Loucy (cell line): Measurements from ENCODE around the gene CR1.

Experiments
- EZH2phosphoT487 ChIP-seq: fragments of 200-600 bp; IDR thresholded peaks from 2 replicates; pipeline ENCODE4 v1.6.1; 2018; ENCODE audit warnings: antibody characterized with exemption, mild to moderate bottlenecking, moderate library complexity, borderline replicate concordance
- TF ChIP-seq, protein P1 (sequence below): fragments of 200-600 bp; sonication (generic); conservative IDR thresholded peaks from 2 replicates; pipeline ENCODE4 v1.5.1; 2014; ENCODE audit warnings: mild to moderate bottlenecking, antibody characterized with exemption, low read length

DNA sequence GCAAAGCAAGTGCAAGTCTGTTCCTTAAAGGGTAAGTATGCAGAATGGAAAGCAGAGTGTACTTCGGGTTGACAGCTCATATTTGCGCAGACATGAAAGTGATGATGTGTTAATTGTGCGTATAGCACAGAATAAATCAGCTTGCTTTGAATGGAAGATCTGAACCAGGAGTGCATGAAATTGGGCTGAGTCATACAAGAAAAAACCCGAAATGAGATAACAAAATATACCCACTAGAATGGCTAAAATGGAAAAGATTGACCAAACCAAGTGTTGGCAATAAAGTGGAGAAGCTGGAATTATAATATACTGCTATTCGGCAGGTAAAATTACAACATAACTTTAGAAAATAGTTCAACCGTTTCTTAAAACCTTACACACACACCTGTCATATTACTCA, 177.4 kb downstream of the CR1 start:
- TF ChIP-seq, protein P1, sequence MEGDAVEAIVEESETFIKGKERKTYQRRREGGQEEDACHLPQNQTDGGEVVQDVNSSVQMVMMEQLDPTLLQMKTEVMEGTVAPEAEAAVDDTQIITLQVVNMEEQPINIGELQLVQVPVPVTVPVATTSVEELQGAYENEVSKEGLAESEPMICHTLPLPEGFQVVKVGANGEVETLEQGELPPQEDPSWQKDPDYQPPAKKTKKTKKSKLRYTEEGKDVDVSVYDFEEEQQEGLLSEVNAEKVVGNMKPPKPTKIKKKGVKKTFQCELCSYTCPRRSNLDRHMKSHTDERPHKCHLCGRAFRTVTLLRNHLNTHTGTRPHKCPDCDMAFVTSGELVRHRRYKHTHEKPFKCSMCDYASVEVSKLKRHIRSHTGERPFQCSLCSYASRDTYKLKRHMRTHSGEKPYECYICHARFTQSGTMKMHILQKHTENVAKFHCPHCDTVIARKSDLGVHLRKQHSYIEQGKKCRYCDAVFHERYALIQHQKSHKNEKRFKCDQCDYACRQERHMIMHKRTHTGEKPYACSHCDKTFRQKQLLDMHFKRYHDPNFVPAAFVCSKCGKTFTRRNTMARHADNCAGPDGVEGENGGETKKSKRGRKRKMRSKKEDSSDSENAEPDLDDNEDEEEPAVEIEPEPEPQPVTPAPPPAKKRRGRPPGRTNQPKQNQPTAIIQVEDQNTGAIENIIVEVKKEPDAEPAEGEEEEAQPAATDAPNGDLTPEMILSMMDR = no peak
- TF ChIP-seq EZH2phosphoT487 = no peak
